ENCODE measurements around the gene PANX2.
A peak's percentile ranks its signal among the peaks of the same experiment; 100 is the strongest.

The PANX2 gene

GRCh38 chr22:50228366-50228765, 57.8 kb downstream of the PANX2 start:
- Mint-ChIP-seq H3K27me3 (ENCODE audit: low read depth, poor library complexity) (peaks cover 10% of the 10 kb centered on the region), H3K9me3 (no peaks in the 10 kb centered on the region), H3K27ac (peak overlapping the region; percentile 45), H3K36me3 (ENCODE audit: low read depth) (peaks cover 13% of the 10 kb centered on the region), H3K4me1 (peaks cover 5% of the 10 kb centered on the region), H3K4me3 (no peak overlapping the region)
- DNase-seq = no peak
- TF ChIP-seq CTCF (IDR thresholded peaks at IDR 0.05) = no peak

- DNase-seq = no peak
- no peak overlapping the region for H3K27ac Mint-ChIP-seq
- no peaks in the 10 kb centered on the region for H3K4me1 Mint-ChIP-seq
- peaks cover 16% of the 10 kb centered on the region for H3K36me3 Mint-ChIP-seq (ENCODE audit: low read depth)
- TF ChIP-seq CTCF (IDR thresholded peaks at IDR 0.05) = no peak
- peaks cover 7% of the 10 kb centered on the region for H3K27me3 Mint-ChIP-seq (ENCODE audit: low read depth, poor library complexity)
- no peak overlapping the region for H3K4me3 Mint-ChIP-seq
- H3K9me3 Mint-ChIP-seq = no peaks in the 10 kb centered on the region
Observed at GRCh38 chr22:50229370-50229769, 58.8 kb downstream of the PANX2 start.
